Retina (tissue), 1 donor: ENCODE data around the gene HTRA2.

Experiments
- DNase-seq: peaks from one replicate; pipeline ENCODE4 v3.0.0-alpha.2; 2016

The HTRA2 gene

DNA sequence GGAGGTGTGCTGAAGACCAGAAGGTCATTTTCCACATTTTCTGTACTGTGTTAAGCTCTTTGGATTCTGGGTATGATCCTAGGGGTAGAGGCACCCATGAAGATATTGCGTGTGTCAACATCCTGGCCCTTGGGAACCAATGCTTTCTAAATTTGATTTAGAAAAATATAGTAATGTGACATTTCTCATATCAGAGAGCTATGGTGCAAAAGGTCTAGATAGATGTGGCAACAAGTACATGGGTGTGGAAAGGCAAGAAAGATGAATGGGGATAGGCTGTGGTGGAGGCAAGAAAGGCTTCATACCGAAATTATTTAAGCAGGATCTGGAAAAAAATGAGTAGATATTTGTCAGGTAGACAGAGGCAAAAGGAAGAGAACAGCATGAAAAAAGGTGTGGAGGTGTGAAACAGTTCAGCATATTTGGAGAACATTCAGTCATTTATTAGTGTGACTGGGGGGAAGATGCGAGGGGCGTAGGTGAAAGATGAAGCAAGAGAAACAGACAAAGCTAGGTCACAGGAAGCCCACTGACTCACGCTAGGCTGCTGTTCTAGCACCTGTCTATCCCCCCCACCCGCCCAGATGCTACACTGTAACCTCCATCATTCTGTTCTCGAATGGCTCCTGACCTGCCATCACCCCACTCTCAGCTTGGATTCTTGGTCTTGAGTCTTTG lies 36.5 kb downstream of the HTRA2 start:
- DNase-seq: no peak

DNA sequence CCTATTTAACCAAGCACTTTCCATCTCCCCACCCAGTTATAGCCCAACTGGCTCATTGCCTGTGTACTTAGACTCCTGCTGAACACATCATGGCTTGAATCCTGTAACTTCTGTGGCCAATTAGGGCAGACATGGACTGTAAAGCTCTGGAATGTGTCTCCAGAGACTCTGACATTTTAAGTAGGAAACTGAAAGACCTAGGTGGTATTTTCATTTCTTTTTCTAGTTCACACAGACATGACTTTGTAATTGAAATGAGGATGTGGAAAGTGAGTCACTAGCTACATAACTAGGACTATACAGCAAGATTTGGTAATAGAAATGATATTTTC lies 37.0 kb downstream of the HTRA2 start:
- DNase-seq: no peak

- no peak for DNase-seq
Observed at GRCh38 chr2:74567881-74568280, 38.1 kb downstream of the HTRA2 start.

DNA sequence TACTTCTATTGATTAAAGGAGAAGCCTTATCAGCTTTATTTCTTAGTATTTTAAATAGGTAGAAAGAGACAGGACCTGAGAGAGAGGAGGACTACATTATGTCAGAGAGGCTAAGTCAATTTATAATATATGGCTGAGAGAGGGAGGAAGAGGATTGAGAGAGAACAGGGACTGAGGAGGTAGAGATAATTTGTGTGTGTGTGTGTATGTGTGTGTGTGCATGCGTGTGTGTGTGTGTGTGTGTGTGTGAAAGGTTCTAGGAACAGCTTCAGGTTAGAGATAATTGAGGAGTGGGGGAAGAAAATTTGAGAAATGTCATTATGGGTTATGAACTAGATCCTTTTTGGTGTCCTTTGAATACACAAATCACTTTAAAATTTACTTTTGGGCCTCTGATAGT lies 40.0 kb downstream of the HTRA2 start:
- no peak for DNase-seq

DNA sequence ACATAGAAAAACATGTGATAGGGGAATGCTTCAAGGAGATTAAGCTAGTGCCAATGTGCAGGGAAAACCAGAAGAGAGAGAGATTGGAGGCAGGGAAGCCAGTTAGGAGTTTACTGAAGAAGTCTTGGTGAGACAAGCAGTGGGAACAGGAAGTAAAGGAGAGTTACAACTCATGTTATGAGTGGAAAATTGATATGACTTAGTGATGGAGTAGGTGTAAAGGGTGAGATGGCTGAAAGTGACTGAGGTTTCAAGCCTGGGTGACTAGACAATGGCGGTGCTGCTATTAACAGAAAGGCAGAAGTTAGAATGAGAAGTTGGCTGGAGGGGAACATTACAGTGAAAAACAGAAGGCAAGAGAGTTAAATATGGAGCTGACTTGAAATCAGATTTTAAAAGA lies 41.3 kb downstream of the HTRA2 start:
- DNase-seq: no peak

DNA sequence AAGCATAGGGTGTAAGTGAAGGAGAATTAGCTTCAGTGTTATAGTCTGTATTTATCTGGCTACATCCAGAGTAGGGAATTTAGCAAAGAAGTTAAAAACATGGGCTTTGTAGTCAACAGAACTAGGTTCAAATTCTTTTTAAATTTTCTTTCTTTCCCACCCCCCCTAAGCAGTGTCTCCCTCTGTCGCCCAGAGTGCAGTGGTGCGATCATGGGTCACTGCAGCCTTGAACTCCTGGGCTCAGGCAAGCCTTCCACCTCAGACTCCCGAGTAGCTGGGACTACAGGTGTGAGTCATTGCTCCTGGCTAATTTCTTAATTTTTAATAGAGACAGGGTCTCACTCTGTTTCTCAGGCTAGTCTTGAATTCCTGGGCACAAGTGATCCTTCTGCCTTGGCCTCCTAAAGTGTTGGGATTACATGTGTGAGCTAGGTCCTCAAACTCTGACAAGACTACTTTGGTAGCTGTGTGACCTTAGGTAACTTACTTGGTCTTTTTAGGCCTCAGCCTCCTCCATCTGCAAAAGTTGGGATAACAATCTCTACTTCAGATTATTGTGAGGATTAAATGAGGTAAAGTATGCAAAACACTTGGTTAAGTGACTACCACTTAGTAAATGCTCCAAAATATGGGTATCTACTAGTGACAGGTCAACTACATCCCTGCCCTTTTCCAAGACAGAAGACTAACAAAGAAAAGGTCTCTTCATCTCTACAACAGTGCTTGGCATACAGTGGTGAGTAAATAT lies 42.6 kb downstream of the HTRA2 start:
- DNase-seq: no peak

- no peak for DNase-seq
Observed at GRCh38 chr2:74573747-74574562, 44.2 kb downstream of the HTRA2 start.

DNA sequence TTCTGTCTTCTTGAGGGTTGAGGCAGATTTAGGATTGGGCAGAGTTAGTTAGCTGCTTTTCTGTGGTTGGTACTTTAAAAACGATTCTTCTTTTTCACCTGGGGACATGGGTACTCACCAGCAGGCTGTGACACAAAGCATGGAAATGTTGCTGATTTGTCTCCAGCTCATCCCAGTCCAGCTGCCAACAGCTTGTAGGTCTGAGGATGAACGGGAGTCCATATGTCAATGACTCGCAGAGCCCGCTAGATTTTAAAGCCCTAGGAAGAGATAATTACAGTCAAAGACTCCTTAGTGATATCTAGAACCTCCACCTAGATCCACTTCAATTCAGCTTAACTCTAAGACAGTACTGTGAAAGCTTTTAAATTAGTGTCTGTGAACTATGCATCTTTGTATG lies 45.6 kb downstream of the HTRA2 start:
- no peak for DNase-seq

GRCh38 chr2:74576211-74576862 lies 46.6 kb downstream of the HTRA2 start:
- no peak for DNase-seq

DNA sequence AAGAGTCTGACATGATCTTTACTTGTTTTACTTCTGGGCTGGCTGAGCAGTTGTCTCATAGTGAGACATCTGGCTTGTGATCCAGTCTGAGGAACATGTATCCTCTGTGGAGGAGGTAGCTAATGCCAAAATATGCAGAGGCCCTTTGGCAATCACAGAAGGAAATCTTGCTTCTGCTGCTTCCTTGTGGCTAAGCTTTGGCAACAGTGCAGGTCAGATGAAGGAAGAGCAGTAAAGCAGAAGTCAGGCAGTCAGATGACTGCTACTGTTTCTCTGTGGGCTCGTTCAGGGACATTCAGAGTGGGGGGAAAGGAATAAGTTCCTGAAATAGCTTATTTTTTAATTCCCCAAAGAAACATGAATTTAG lies 47.1 kb downstream of the HTRA2 start:
- DNase-seq: no peak

DNA sequence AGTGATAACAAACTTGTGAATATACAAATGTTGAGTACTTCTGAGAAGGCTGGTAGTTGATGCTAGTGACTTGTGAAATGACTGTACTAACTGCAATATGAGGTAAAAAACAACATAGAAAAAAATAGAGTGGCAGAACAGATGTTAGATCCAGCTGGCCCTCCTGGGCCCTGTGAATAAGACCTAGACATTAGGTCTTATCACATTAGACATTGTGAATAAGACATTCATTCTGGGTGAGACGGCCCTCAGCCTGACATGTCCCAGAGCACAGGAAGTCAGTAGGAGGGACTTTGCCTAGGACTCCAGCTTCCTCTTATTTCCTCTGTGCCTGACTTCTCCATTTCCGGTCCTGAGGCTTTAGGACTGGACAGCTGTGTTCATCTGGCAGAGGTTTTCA lies 47.7 kb downstream of the HTRA2 start:
- no peak for DNase-seq

- no peak for DNase-seq
Observed at GRCh38 chr2:74578408-74578807, 48.7 kb downstream of the HTRA2 start.

DNA sequence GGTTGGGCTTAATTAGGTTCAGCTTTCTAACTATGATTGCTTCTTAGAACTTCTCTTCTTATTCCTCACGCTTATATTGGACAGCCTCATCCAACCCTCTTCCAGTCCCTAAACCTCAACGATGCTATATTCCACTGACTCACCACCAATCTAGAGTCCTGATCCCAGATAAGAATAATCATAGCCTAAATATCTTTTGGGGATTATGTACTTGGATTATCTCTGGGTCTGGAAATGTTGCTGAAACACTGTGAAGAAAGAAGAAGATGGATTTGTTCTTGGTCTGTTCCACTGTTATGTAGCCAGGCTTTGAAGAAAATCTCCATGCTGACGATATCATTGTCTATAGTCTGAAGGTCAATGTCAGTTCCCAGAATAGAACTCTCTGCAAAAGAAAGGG lies 51.7 kb downstream of the HTRA2 start:
- DNase-seq: no peak

- DNase-seq: no peak
Observed at GRCh38 chr2:74582184-74582583, 52.5 kb downstream of the HTRA2 start.
